Heart left ventricle (tissue), 13 donors: ENCODE measurements around the gene DENND1C.

ENCODE experiments used
- POLR2A ChIP-seq, 2 donors: fragments of 450-650 bp; IDR thresholded peaks; one replicate each; pipeline ENCODE4 v1.6.1; 2017; ENCODE audit warnings: antibody characterized with exemption in 2 of 2, mild to moderate bottlenecking in 2 of 2, moderate library complexity in 2 of 2
- TF ChIP-seq, protein P1 (sequence below), 12 donors: fragments of 200-600 bp; sonication (generic) in 4 of 12; IDR thresholded peaks; one replicate each; pipeline versions ENCODE4 v1.5.0 to v1.8.0; 2018 to 2022; ENCODE audit warnings: antibody characterized with exemption in 12 of 12, mild to moderate bottlenecking in 5 of 12
- donor health status: ischemic (EF 13 %, LVEDD 7.1; RV severe dilation, severe dysfunction).
- donor health status: DM: no; HTN: yes; CAD: no.
- donor health status: DM: no; HTN: no; CAD: no.
- donor health status: ischemic (EF 25% LVEDD 6.9; RV normal size, moderate dysfunction).
- donor health status: ischemic (EF 25% LVEDD 5.7; RV mildly dilated, moderate dysfunction).
- donor health status: ischemic (EF 35%, LVEDD 5.7; RV mildly dilated, moderate dysfunction).
- donor health status: nonischemic (EF 11% LVEDD 7.7; RV severe dilation, severe dysfunction).
- donor health status: DM: yes; HTN: yes; CAD: no.
- donor health status: PGD.
- donor health status: ischemic (EF 29% LVEDD 5.4; RV normal size, mild dysfunction).
- donor health status: nonischemic (EF 23%, LVEDD 6.1; RV moderate dilation, normal function).

- TF ChIP-seq, protein P1, sequence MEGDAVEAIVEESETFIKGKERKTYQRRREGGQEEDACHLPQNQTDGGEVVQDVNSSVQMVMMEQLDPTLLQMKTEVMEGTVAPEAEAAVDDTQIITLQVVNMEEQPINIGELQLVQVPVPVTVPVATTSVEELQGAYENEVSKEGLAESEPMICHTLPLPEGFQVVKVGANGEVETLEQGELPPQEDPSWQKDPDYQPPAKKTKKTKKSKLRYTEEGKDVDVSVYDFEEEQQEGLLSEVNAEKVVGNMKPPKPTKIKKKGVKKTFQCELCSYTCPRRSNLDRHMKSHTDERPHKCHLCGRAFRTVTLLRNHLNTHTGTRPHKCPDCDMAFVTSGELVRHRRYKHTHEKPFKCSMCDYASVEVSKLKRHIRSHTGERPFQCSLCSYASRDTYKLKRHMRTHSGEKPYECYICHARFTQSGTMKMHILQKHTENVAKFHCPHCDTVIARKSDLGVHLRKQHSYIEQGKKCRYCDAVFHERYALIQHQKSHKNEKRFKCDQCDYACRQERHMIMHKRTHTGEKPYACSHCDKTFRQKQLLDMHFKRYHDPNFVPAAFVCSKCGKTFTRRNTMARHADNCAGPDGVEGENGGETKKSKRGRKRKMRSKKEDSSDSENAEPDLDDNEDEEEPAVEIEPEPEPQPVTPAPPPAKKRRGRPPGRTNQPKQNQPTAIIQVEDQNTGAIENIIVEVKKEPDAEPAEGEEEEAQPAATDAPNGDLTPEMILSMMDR (IDR thresholded peaks at IDR 0.05), result no peak
- TF ChIP-seq POLR2A (IDR thresholded peaks at IDR 0.05), result no peak
Observed at GRCh38 chr19:6473647-6474046, 7.9 kb downstream of the DENND1C start.
